ENCODE measurements around the gene UBALD1.

- TF ChIP-seq EZH2phosphoT487 (conservative IDR thresholded peaks at IDR 0.05; ENCODE audit: low read length): no peak
- TF ChIP-seq CTCF (IDR thresholded peaks at IDR 0.05; ENCODE audit: insufficient read depth, low read length, poor library complexity, severe bottlenecking): no peak
Observed at GRCh38 chr16:4652561-4652960, 37.9 kb upstream of the UBALD1 start.

All from SU-DHL-6 (cell line).